Fibroblast of lung (primary cell): ENCODE results near the gene ZNF584.

Experiments
- EZH2 ChIP-seq: IDR thresholded peaks from 2 replicates; pipeline ENCODE4 v1.5.1; 2012; ENCODE audit warnings: low read length, control low read depth, mild to moderate bottlenecking; ENCODE audit errors: missing control alignments
- TF ChIP-seq, protein P1 (sequence below), 2 donors: IDR thresholded peaks in 1 of 2; conservative IDR thresholded peaks in 1 of 2; 1 replicate in 1 of 2; 2 replicates in 1 of 2; pipeline ENCODE4 v1.5.1; 2011 to 2012; ENCODE audit warnings: low read length in 2 of 2, control low read depth in 1 of 2, inconsistent platforms in 1 of 2, low read depth in 1 of 2, mild to moderate bottlenecking in 1 of 2

- TF ChIP-seq, protein P1, sequence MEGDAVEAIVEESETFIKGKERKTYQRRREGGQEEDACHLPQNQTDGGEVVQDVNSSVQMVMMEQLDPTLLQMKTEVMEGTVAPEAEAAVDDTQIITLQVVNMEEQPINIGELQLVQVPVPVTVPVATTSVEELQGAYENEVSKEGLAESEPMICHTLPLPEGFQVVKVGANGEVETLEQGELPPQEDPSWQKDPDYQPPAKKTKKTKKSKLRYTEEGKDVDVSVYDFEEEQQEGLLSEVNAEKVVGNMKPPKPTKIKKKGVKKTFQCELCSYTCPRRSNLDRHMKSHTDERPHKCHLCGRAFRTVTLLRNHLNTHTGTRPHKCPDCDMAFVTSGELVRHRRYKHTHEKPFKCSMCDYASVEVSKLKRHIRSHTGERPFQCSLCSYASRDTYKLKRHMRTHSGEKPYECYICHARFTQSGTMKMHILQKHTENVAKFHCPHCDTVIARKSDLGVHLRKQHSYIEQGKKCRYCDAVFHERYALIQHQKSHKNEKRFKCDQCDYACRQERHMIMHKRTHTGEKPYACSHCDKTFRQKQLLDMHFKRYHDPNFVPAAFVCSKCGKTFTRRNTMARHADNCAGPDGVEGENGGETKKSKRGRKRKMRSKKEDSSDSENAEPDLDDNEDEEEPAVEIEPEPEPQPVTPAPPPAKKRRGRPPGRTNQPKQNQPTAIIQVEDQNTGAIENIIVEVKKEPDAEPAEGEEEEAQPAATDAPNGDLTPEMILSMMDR (conservative IDR thresholded peaks at IDR 0.05 in 1 of 2, IDR thresholded peaks at IDR 0.05 in 1 of 2; ENCODE audit: low read depth in 1 of 2, low read length in 2 of 2), result no peak
- no peak for TF ChIP-seq EZH2
Observed at GRCh38 chr19:58380037-58380661, 28.3 kb upstream of the ZNF584 start.
